GM19023 (cell line): Measurements from ENCODE around the gene ZNF324B.
"Not testable (repeated sequence)": the region's sequence is repeated elsewhere in the genome, so short reads cannot be mapped to it uniquely, and the experiment has no call there.

Experiments
- ATAC-seq: cut with Tn5 transposase; IDR thresholded peaks from one replicate; pipeline ENCODE4 v1.9.1; 2021; ENCODE audit warnings: mild to moderate bottlenecking, moderate library complexity; ENCODE audit not compliant: unreplicated experiment

The ZNF324B gene

DNA sequence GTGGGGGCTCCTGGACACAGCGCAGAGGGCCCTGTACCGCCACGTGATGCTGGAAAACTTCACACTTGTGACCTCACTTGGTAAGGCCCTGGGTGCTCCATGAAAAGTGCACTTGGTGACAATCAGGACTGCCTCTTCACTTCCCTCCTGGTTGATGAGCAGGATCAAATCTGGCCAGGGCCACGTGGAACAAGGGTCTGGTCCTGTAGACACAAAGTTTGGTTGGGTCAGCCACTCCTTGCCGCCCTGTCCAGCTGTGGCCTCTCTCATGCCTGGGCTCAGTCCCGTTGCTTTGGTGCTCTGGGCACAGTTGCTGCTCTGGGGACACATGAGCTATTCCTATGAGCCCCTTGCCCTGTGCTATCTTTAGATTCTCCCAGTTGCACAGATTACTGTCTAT, 2.3 kb downstream of the ZNF324B start:
- no peak for ATAC-seq

DNA sequence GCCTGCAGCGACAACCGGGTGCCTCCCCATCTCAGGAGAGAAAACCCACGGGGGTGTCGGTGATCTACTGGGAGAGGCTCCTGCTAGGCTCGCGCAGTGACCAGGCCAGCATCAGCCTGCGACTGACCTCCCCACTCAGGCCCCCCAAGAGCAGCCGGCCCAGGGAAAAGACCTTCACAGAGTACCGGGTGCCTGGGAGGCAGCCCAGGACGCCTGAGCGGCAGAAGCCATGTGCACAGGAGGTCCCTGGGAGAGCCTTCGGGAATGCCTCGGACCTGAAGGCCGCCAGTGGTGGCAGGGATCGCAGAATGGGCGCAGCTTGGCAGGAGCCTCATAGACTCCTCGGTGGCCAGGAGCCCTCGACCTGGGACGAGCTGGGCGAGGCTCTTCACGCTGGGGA, 3.9 kb downstream of the ZNF324B start:
- ATAC-seq = no peak

DNA sequence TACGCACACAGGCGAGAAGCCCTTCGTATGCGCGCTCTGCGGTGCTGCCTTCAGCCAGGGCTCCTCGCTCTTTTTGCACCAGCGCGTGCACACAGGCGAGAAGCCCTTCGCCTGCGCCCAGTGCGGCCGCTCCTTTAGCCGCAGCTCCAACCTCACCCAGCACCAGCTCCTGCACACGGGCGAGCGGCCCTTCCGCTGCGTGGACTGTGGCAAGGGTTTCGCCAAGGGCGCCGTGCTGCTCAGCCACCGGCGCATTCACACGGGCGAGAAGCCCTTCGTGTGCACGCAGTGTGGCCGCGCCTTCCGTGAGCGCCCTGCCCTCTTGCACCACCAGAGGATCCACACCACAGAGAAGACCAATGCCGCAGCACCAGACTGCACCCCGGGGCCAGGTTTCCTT, 4.7 kb downstream of the ZNF324B start:
- no peak for ATAC-seq

GRCh38 chr19:58460039-58460438, 8.6 kb downstream of the ZNF324B start:
- no peak for ATAC-seq

DNA sequence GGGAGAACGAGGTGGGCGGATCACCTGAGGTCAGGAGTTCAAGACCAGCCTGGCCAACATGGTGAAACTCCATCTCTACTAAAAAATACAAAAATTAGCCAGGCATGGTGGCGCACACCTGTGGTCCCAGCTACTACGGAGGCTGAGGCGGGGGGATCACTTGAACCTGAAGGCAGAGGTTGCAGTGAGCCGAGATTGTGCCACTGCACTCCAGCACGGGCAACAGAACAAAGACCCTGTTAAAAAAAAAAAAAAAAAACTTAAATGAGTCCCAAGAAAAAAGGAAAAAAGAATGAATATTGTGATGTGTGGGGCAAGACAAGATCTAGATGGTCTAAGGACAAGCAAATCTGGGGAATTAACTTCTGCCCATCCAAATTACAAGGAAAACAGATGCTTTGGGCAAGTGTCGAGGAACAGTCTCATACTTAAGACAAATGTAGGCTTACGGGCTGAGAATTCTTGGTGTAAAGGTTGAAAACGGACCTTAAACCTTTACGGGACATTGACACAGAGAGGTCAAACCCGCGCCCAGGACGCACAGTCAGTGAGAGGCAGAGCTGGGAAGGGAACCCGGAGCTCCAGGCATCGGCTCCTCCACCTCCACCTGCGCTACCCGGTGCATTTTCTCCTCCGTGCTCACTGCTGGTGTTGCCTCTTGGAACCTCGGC, 14.8 kb downstream of the ZNF324B start:
- ATAC-seq = peak; percentile 22

DNA sequence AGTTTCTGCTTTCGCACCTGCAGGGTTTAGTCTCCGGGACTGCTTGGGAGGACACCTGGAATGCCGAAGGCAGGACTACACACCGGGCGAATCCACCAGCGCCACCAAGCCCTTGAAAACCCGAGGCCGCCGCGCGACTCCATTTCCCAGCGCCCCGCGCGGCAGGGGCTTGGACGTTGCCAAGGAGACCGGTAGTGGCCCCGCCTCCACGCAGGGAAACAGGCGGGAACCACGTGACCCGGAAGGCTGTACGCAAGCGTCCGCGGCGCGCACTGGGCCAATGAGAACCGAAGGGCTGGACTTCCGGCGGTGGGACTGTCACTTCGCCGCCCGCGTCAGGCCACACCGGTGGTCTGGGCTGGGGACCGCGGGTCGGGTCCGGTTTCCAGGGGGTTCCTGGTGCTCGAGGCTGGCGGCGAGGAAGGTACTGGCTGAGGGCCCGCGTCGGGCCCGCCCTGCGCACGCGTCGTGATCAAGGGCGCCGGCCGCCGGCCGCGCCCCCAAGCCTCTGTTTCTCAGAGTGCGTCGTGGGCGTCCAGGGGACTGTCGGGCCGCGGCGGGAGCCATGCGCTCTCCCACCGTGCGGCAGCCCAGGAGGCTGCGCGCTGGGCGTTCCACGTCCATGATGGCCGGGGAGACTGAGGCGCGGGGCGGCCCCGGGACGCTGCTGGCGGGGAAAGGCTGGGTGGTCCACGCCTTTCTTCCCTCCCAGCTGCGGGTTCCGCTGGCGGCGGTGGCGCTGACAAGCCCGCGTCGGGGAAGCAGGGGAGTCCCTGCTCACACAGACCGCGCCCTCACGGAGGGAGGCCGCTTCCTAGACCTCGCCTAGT, 15.6 kb downstream of the ZNF324B start, which contains the start of gene ZNF324:
Gene ZNF324 (plus strand): TSS at position 321 of the 830 bp plus-strand sequence. CDS start 2,106 bp downstream, outside the sequence.
- ATAC-seq = peak; percentile 86

DNA sequence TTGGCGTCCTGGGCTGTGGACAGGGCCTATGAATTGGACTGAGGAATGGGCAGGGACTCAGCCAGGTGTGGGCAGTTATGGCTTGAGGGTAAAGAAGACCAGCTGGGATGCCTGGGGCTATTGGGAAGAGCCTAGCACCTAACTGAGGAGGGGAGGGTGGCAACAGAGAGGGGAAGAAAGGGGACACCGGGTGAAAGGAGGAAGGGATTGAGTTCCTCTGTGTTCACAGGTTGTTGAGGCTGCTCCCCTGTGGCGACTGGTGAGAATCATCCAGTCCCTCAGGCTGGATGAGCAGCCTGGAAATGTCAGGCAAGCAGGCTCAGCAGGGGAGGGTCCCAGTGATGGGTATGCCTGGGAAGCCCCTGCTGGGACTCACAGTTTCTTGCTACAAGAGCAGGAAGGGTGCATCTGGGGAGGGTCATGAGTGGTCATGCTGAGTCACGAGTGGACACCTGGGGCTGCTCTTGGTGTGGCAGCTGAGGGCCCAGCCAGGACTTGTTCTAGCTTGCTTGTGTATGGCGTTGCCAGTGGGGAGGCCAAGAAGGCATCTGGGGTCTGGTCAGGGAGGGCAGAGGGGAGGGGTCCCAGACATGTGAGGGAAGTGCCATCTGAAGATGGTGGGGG, 16.9 kb downstream of the ZNF324B start:
- ATAC-seq = no peak

DNA sequence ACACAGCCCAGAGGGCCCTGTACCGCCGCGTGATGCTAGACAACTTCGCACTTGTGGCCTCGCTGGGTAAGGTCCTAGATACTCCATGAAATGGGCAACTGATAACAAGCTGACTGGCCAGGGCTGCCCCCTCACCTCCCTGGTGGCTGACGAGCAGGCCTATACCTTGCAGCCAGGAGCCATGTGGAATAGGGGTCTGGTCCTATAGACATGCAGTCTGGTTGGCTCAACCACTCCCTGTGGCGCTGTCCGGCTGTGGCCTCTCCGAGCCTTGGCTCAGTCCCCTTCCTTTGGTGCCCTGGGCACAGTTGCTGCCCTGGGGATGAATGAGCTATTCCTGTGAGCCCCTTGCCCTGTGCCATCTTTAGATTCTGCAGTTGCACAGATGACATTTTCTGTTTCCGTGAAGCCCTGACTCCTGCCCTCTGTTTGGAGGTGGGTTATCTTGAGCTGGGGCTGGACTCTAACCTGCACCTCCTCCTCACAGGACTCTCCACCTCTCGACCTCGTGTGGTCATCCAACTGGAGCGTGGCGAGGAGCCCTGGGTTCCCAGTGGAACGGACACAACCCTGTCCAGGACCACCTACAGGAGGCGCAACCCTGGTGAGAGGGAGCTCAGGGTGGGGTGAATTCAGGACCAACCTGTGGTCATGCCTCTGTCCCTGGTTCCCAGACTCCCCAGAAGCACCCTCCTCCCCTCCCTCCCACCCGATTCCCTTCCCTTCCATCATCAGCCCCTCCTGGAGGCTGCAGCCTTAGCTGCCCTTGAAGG, 18.0 kb downstream of the ZNF324B start:
- ATAC-seq = no peak

DNA sequence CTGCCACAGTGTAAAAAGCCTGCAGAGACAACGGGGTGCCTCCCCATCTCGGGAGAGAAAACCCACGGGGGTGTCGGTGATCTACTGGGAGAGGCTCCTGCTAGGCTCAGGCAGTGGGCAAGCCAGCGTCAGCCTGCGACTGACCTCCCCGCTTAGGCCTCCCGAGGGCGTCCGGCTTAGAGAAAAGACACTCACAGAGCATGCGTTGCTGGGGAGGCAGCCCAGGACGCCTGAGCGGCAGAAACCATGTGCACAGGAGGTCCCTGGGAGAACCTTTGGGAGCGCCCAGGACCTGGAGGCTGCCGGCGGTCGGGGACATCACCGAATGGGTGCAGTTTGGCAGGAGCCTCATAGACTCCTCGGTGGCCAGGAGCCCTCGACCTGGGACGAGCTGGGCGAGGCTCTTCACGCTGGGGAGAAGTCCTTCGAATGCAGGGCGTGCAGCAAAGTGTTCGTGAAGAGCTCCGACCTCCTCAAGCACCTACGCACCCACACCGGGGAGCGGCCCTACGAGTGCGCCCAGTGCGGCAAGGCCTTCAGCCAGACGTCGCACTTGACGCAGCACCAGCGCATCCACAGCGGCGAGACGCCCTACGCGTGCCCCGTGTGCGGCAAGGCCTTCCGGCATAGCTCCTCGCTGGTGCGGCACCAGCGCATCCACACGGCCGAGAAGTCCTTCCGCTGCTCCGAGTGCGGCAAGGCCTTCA, 19.6 kb downstream of the ZNF324B start:
- not testable (repeated sequence) for ATAC-seq

GRCh38 chr19:58471736-58472135, 20.3 kb downstream of the ZNF324B start:
- no peak for ATAC-seq

DNA sequence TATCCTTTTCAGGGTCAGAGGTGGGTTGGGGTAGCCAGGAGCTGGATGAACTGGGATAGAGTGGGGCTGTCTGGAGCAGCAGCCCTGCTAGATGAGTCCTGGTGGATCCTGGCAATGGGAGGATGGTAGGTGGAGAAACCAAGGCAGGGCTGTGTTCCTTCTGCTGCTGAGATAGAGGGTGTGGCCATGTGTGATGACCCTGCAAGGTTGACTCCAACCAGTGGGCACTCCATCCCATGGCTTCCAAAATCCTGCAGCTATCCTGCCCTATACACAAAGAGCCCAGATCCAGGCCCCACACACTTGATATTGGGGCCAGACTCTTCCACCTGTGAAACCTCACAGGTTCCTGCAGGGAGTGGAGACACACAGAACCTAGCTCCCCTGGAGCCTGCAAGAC, 22.4 kb downstream of the ZNF324B start:
- no peak for ATAC-seq

DNA sequence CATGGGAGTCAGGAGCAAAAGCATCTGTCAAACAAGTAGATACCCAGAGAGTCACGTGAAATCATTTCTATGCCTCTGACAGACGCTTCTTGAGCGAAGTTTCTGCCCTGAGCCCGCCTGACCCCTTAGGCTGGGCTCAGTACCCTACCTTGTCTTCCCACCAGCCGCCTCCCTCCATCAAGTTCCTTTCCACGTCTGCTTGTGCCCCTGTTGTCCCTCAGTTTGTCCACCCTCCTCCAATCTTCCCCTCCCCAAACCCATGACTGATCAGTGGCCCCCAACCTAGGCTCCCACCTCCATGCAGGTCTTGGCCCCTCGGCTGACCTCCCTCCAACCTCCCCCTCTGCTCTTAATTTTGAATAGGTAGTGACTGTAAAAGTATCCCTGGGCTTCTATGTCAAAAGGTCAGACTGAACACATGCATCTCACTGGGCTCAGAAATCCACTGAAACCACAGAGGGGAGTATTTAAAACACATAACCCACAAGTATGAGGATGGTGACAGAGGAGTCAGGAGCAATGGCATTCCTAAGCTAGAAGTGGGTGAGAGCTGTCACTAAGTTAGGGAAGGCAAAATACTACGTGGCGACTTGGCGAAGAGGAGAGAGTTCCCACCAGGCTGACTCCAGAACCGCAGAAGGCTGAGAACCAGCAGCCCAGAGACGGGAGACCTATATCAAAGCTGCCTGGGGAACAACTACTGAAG, 23.0 kb downstream of the ZNF324B start:
- ATAC-seq = no peak

DNA sequence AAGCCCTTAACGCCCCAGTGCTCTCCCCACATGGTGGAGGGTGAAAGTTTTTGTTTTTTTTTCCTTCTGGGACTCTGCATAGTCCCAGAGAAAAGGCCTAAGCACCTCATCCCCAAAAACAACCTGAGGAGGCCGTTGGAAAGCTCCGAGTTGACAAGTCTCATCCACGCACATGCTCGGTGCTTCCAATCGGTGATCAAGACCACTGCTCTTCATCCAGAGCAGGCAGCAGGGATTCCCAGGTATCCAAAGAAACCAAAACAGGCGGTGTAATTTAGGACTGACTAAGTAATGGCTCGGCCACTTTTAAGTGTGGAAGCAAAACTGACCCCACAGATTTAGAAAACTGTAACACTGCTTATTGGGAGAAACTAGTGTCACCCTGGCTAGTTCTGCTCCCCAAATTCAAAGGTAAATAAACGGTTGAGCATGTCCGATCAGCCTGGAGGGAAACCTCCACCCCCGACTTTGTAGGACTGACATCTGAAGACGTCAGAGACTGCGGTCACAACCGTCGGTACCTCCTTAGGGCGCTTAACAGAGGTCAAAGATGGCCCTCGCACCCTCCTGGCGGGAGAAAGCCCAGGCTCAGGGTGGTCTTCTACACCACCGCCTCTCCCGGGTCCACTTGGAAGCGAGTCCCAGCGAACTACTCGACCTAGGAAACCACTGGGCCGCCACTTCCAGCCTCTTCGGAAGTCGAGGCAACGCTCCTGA, 23.7 kb downstream of the ZNF324B start:
- ATAC-seq = no peak

DNA sequence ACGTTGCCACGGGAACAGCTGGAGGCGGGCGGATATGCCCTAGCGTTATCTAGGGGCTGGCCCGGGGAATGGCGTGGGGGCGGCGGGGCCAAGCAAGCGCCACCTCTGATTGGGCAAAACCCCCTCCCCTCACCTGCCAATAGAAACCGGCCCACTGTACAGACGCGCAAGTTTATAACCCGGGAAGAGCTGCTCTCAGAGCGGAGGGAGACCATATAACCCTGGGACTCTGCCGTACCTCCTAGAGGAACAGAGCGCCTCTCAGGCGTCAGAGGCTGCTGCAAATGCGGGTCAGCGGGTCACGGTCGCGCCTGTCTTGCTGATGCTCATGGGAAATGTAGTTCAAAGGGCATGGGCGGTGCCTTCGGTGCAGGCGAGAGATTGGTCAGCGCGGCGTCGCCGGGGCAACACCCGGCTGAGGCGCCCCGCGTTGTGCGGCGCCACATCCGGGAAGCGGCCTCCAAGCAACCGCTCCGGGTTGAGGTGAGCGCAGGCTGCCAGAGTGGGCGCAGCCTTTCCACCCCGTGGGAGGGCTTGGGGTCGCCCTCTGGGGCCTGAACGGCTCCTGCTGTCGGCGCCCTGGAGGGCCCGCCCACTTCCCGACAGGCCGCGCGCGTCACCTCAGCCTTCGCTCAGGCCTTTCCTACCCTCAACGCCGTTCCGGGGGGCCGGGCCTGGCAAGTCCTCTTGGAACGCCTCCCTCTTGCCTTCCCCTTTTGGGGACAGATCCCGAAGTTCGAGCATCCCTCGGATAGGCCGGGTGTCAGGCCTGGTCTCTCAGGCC, 24.5 kb downstream of the ZNF324B start, which contains the start of gene ZNF446:
Gene ZNF446 (plus strand): TSS at position 639 of the 784 bp plus-strand sequence. CDS start 867 bp downstream, outside the sequence.
- peak; percentile 84 for ATAC-seq

DNA sequence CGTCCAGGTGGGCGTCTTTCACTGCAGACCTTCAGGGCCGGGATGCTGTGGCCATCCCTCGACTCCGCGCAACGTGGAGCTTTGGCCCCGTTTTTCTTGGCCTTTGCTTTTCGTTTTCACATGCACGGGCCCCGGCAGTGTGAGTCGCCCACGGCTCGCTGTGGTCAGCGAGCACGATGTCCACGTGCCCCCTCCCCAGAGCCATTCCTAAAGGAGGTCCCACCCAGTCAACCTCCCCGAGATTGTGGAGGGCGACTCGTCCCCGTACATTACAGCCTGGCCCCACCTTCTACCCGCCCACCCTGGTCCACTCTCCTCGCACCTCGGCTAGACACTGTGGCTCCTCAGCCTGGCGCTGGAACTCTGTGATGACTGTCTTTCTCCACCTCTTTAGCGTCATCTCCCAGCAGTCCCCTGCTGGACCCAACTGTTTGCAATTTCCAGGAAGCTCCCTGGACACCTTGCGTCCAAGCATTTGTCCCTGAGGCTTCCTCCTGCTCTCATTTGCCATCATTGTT, 25.1 kb downstream of the ZNF324B start:
- ATAC-seq = no peak

GRCh38 chr19:58477130-58477529, 25.7 kb downstream of the ZNF324B start:
- no peak for ATAC-seq

GRCh38 chr19:58477871-58478270, 26.4 kb downstream of the ZNF324B start:
- no peak for ATAC-seq

DNA sequence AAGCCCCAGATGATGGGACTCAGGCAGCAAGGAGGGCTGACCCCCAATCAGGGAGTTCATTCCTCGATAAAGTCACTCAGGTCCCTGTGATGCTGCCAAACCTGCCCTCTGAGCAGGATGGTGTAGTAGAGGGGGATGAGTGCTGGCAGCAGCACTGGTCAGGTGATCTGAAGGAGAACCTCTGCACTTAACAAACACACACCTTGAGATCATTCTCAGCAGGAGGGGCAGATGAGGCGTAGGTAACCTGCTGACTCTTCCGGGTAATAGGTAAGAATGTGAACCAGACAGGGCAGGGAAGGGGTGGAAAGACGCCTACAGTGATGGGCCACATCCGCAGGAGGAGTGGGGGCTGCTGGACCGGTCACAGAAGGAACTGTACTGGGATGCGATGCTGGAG, 27.9 kb downstream of the ZNF324B start:
- no peak for ATAC-seq
